ENCODE measurements around the gene ZDHHC14. TPM values are rescaled to one million over a fixed set of nuclear protein-coding genes. Genes with fewer than 3 reads are reported as not detected.

The ZDHHC14 gene
- total and polyA plus RNA-seq, 9 donors, result 4.9 to 16.4 (median 5.9) TPM

DNA sequence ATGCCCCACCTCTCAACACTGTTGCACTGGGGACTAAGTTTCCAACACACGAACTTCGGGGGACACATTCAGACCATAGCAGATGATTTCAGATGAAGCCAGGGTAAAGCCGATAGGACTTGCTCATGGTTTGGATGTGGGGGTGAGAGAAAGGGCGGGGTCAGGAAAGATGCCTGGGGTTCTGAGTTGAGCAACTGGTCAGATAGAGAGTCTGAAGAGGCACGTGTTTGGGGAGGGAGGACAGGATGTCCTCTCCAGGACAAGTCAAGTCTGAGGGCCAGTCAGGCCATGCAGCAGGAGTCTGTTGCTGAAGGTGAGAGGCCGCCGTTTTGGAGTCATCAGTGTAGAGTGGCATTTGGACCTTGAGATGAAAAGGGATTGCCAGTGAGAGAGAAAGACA lies 244.1 kb downstream of the ZDHHC14 start:
- no peaks in the 10 kb centered on the region for H3K27me3 ChIP-seq
- no peak for DNase-seq
- no peak overlapping the region for H3K4me3 ChIP-seq
- no peaks in the 10 kb centered on the region for H3K36me3 ChIP-seq
- H3K9me3 ChIP-seq, result no peaks in the 10 kb centered on the region
- no peak for TF ChIP-seq CTCF (IDR thresholded peaks at IDR 0.05)
- no peak for TF ChIP-seq POLR2A (IDR thresholded peaks at IDR 0.05)
- no peak for TF ChIP-seq EP300 (IDR thresholded peaks at IDR 0.05)
- no peak overlapping the region for H3K27ac ChIP-seq
- 85 to 93% (median 91%) methylated on average over 7 of the region's 7 CpGs for WGBS, 3 donors
- no peaks in the 10 kb centered on the region for H3K4me1 ChIP-seq (ENCODE audit: insufficient read depth)
- intact Hi-C loops (cut with DNase I), result no loop called here

GRCh38 chr6:157625764-157626163 lies 244.8 kb downstream of the ZDHHC14 start:
- WGBS, 3 donors, result 12 to 26% (median 16%) methylated on average over 10 of the region's 10 CpGs
- peak in 1 of 5 donors; percentile 39 for DNase-seq
- TF ChIP-seq CTCF (IDR thresholded peaks at IDR 0.05), result no peak
- TF ChIP-seq POLR2A (IDR thresholded peaks at IDR 0.05), result no peak
- TF ChIP-seq EP300 (IDR thresholded peaks at IDR 0.05), result no peak
- Histone ChIP-seq H3K36me3 (no peaks in the 10 kb centered on the region), H3K4me3 (peak overlapping the region; percentile 20), H3K27me3 (no peaks in the 10 kb centered on the region), H3K4me1 (ENCODE audit: insufficient read depth) (no peaks in the 10 kb centered on the region), H3K9me3 (no peaks in the 10 kb centered on the region), H3K27ac (peak overlapping the region in 1 of 2 donors; percentile 47)
- intact Hi-C loops (cut with DNase I), result no loop called here

DNA sequence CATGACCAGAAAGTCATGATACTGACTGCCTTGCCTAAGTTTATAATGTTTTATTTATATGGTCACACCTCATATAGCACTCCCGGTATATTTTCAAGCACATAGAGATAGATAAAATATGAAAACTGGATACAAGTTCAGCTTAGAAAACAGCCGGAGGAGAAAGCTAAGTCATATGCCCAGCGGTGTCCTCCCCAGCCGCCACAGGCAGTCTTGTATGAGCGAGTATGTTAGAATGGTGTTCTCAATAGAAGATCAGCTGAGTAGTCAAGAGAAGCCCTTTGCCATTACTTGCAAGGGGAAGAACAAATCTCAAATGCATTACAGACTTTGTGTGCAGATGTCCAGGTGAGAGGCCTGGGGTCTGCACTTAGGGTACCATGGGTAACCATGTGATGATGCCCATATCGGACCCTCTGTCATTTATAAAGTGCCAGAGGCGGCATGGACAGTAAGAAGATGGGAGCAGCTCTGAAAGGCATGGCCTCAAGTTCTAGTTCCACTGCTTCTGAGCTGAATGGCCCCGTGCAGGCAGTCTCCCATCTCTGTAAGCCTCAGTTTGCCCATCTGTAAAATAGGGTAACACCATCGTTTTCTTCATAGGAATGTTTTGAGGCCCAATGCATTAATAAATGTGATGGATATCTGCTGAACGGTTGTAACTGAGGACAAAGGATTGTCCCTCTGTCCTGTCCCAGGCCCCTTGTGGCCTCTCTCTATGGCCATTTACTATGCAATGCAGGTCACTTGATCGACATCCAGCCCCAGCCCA lies 246.4 kb downstream of the ZDHHC14 start:
- TF ChIP-seq EP300 (IDR thresholded peaks at IDR 0.05), result no peak
- no peak for TF ChIP-seq POLR2A (IDR thresholded peaks at IDR 0.05)
- no peak for TF ChIP-seq CTCF (IDR thresholded peaks at IDR 0.05)
- no peaks in the 10 kb centered on the region for H3K27me3 ChIP-seq
- no peak overlapping the region for H3K27ac ChIP-seq
- intact Hi-C loops (cut with DNase I), result no loop called here
- DNase-seq, result no peak
- 89 to 90% (median 89%) methylated on average over 11 of the region's 11 CpGs for WGBS, 3 donors
- H3K4me1 ChIP-seq (ENCODE audit: insufficient read depth), result no peaks in the 10 kb centered on the region
- no peaks in the 10 kb centered on the region for H3K9me3 ChIP-seq
- no peak overlapping the region for H3K4me3 ChIP-seq
- H3K36me3 ChIP-seq, result no peaks in the 10 kb centered on the region

DNA sequence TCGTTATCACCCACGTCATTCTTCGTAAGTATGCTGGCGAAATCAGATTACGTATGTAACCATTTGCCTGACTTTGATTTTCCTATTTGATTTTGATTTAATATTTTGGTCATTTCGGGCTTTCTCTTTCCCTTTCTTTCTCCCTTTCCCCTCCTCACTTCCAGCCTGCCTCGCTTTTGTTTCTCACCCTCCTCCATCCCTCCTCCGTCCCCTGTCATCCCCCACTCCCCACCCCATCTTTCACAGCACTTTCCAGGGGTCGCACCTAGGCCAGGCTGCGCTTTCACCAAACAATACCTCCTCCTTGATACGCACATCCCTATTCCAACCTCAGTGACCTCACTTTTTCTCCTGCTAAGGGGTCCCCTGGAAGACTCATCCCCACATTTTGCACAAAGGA lies 247.5 kb downstream of the ZDHHC14 start:
- no peak for DNase-seq

More for the DNA sequence above, 247.5 kb downstream of the ZDHHC14 start:
- Histone ChIP-seq H3K4me3 (no peak overlapping the region), H3K27me3 (no peaks in the 10 kb centered on the region), H3K36me3 (no peaks in the 10 kb centered on the region), H3K4me1 (ENCODE audit: insufficient read depth) (no peaks in the 10 kb centered on the region), H3K9me3 (no peaks in the 10 kb centered on the region), H3K27ac (no peak overlapping the region)
- intact Hi-C loops (cut with DNase I), result no loop called here
- WGBS, 3 donors, result 66 to 85% (median 81%) methylated on average over 11 of the region's 11 CpGs
- TF ChIP-seq CTCF (IDR thresholded peaks at IDR 0.05) (no peak), EP300 (IDR thresholded peaks at IDR 0.05) (no peak), POLR2A (IDR thresholded peaks at IDR 0.05) (no peak)

All from ovary (tissue), 9 donors.